Lower leg skin (tissue), 3 donors: ENCODE data around the gene GPRC5C.

Experiments
- CTCF ChIP-seq, 3 donors: fragments of 450-650 bp; IDR thresholded peaks; one replicate each; pipeline ENCODE4 v1.5.1; 2016; ENCODE audit warnings: antibody characterized with exemption in 3 of 3, mild to moderate bottlenecking in 3 of 3, moderate library complexity in 2 of 3
- POLR2A ChIP-seq, 2 donors: fragments of 450-650 bp; IDR thresholded peaks; one replicate each; pipeline ENCODE4 v1.6.1; 2016 to 2017; ENCODE audit warnings: antibody characterized with exemption in 2 of 2, mild to moderate bottlenecking in 1 of 2, moderate library complexity in 1 of 2

GRCh38 chr17:74485841-74486240 is 54.0 kb downstream of the GPRC5C start:
- TF ChIP-seq CTCF (IDR thresholded peaks at IDR 0.05) (no peak), POLR2A (IDR thresholded peaks at IDR 0.05) (no peak)
